Measurements from ENCODE around the gene TRMT2A.
"Not testable (repeated sequence)": the region's sequence is repeated elsewhere in the genome, so short reads cannot be mapped to it uniquely, and the experiment has no call there.

The TRMT2A gene

GRCh38 chr22:20116951-20117632 is at the start of gene TRMT2A:
TSS of gene TRMT2A (minus strand) at chr22:20117226. CDS start at chr22:20116906, 320 bp downstream.
- DNase-seq: peak; percentile 97

DNA sequence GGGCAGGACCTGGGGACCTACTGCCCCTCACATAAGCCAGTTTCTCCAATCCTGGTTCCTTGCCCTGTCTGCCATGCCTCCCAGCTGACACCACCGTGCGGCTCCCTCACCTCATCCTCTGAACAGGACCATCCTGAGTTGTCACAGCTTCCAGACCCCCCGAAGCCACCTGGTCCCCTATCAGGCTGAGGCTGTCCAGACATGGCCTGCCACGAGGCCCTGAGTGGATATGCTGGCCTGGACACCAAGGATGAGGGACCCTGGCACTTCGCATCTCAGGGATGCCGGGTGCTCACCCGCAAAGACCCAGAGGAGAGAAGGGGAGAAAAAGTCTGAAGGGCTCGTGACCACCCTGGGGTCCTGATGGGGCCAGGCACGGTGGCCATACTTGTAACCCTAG is 49.7 kb upstream of the TRMT2A start:
- DNase-seq: no peak

GRCh38 chr22:20165913-20166312 is 48.9 kb upstream of the TRMT2A start:
- no peak for DNase-seq

GRCh38 chr22:20165421-20165820 is 48.4 kb upstream of the TRMT2A start:
- no peak for DNase-seq

DNA sequence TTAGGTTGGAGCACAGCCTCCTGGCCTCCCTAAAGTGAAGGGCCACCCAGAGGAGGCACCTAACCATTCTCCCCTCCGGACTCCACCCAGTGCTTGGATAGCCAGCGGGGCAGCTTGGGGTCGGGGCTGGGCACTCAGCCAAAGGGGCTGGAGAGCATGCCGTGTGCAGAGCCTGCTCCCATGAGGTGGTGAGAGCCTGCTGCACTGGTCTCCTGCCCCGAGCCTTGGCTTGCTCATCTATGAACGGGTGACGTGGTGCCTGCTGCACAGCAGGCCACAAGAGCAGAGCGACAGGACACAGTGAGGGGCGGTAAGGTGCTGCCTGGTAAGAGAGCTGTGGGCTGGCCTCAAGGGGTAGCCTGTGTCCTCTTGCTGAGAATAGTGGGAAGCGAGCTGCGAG is 47.8 kb upstream of the TRMT2A start:
- no peak for DNase-seq

GRCh38 chr22:20160041-20160440 is 43.0 kb upstream of the TRMT2A start:
- DNase-seq: no peak

DNA sequence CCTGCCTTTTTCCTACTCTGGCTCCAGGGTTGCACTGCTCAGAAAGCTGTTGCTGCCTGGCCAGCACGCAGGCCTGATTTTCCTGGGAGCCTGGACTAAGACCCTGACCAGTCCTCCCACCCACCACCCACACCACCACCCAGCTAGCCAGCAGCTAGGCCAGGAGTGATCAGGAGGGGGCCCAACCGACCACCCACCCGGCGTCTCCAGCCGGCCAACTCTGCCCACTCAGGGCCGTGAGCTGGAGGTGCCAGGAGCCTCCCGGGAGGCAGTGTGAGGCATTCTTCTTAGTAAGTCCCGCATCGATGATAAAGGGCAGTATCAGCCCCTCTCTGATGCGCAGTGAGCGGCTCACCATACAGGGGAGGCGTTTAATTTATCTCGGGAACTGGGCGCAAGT is 42.5 kb upstream of the TRMT2A start:
- not testable (repeated sequence) for DNase-seq

- DNase-seq: no peak
Observed at GRCh38 chr22:20159076-20159475, 42.0 kb upstream of the TRMT2A start.

DNA sequence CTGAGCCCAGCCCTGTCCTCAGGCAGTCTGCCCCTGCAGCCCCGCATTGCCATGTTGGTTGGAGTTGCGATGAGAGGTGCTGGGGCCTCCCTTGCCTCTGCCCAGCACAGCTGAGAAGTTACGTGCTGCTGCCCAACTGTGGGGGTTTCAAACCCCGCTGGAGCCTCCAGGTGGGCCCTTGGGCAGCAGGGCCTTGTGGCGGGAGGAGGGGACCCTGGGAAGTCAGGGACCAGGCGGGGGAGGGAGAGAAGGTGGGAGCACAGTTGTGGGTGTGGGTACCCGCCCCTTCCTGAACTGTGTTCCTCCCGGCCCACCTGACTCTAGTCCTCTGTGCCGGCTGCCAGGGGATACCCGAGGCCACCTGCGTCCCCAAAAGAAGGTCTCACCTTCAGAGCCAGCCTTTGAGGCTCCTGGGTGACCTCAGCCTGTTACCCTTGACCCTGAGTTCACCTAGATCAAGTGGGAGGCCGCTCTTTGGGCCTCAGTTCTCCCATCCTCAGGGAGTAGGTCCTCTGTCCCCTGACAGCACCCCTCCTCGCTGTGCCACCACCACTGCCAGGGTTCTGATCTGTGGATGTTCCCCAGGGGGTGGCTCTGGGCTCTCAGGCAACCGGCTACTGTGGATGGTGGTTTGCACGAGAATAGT is 41.5 kb upstream of the TRMT2A start:
- DNase-seq: no peak

GRCh38 chr22:20157430-20158183 is 40.6 kb upstream of the TRMT2A start:
- no peak for DNase-seq

GRCh38 chr22:20156611-20157429 is 39.8 kb upstream of the TRMT2A start:
- peak; percentile 88 for DNase-seq

DNA sequence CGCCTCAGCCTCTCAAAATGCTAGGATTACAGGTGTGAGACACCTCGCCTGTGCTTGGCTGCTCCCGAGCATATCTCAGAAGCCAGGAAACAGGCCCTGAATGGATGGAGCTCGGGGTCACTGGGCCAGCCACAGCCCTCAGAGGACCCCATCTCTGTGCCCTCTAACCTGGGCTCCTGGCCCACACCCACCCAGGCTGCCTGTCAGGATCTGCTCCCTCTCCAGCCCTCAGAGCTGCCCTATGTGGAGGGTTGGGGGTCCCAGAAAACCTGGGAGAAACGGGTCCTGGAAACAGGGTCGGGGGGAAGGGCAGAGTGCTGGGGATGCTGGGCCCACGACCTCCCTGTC is 39.0 kb upstream of the TRMT2A start:
- no peak for DNase-seq

GRCh38 chr22:20155330-20156041 is 38.5 kb upstream of the TRMT2A start:
- DNase-seq: no peak

DNA sequence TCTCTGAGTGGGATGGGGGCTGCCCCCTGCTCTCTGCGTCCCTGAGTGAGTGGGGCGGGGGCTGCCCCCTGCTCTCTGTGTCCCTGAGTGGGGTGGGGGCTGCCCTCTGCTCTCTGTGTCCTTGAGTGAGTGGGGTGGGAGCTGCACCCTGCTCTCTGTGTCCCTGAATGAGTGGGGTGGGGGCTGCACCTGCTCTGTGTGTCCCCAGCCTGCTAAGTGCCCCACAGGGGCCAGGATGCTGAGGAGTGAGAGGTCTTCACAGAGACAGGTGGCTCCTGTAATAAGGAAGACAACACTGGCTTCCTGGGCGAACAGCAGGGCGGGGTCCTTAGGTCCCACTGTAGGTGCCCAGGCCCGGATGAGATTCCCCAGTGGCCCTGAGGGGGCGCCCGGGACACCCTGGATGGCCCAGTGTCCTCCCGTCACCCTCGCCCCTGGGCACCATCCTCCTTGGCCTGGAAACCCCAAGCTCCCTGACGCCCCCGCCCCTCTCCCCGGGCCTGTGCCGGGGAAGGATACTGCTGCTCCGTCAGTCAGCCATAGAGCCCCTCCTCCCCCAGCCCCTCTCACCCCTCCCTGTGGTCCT is 37.7 kb upstream of the TRMT2A start:
- no peak for DNase-seq

DNA sequence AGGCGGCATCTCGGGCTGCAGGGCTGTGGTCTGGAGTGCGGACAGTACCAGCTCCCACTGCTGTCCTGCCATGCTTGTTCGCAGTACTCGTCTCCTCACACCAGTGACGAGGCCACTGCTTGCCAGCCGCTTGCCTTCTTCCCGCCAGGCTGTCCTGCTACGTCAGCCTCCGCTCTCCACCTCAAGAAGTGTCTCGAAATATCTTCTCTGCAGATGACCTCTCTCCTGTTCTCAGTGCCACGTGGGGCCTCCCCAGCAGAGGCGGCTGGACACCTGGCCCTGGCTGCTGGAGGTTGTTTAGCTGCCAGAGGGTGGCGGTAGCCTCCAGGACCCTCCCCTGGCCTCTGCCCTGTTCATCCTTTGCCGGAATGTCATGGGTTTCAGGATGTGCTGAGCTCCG is 36.9 kb upstream of the TRMT2A start:
- no peak for DNase-seq

DNA sequence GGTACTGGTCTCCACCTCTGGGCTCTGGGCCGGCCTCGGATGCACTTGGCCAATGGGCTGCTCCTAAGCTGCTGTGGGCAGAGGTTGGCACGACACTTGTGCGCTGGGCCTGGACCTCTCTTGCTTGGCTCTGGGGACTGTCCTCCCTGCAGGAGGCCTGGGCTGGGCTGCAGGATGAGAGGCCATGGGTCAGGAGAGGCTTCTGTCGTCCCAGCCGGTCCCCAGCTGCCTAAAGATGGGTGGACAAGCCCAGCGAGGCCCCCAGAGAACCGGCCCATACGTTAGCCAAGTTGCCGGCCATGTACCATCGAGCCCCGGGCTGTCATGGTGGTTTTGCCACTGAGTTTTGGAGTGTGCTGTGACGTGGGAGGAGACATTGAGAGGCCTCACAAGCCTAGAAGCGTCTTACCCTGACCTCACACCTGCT is 35.5 kb upstream of the TRMT2A start:
- no peak for DNase-seq

DNA sequence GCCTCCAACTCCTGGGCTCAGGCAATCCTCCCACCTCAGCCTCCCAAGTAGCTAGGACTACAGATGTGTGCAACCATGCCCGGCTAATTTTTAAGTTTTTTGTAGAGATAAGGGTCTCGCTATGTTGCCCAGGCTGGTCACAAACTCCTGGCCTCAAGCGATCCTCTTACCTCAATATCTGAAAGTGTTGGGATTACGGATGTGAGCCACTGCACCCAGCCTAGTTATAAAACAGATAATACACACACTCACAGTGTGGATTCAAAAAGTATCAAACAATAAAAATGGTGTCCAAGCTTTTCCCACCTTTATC is 34.2 kb upstream of the TRMT2A start:
- DNase-seq: no peak

- DNase-seq: no peak
Observed at GRCh38 chr22:20150381-20151275, 33.6 kb upstream of the TRMT2A start, which contains the start of gene CCDC188. TSS of gene CCDC188 (minus strand) at chr22:20151055. CDS start at chr22:20150986, 69 bp downstream.

GRCh38 chr22:20149257-20150250 is 32.5 kb upstream of the TRMT2A start:
- no peak for DNase-seq

- no peak for DNase-seq
Observed at GRCh38 chr22:20148414-20148813, 31.4 kb upstream of the TRMT2A start.

All from activated naive CD4-positive, alpha-beta T cell treated with Interleukin-2 at 50 U/mL for 16 hours (primary cell).